Endodermal cell (in vitro differentiated cells): ENCODE results near the gene CAMK1. TPM values are rescaled to one million over a fixed set of nuclear protein-coding genes. Genes with fewer than 3 reads are reported as not detected.

Experiments
- DNase-seq: peaks from one replicate; pipeline ENCODE4 v3.0.0-alpha.2; 2017
- H3K27ac ChIP-seq: 2 replicates; pipeline ENCODE4 v1.5.1; 2013; ENCODE audit warnings: mild to moderate bottlenecking, low read depth, low read length, moderate library complexity
- H3K27me3 ChIP-seq: 2 replicates; pipeline ENCODE4 v1.6.1; 2013; ENCODE audit warnings: mild to moderate bottlenecking, low read length, moderate library complexity; ENCODE audit not compliant: insufficient read depth, control insufficient read depth, poor library complexity, severe bottlenecking
- H3K36me3 ChIP-seq: 2 replicates; pipeline ENCODE4 v1.7.0; 2013; ENCODE audit warnings: mild to moderate bottlenecking, low read length, moderate library complexity; ENCODE audit not compliant: control insufficient read depth, insufficient read depth
- H3K4me1 ChIP-seq: one replicate; pipeline ENCODE4 v1.7.0; 2013; ENCODE audit warnings: low read length; ENCODE audit not compliant: control insufficient read depth, insufficient read depth
- H3K4me3 ChIP-seq: 2 replicates; pipeline ENCODE4 v1.5.1; 2013; ENCODE audit warnings: mild to moderate bottlenecking, low read length, moderate library complexity
- H3K9ac ChIP-seq: 2 replicates; pipeline ENCODE4 v1.6.1; 2013; ENCODE audit warnings: mild to moderate bottlenecking, low read length, moderate library complexity; ENCODE audit not compliant: poor library complexity, severe bottlenecking; ENCODE audit errors: extremely low read depth
- H3K9me3 ChIP-seq: 2 replicates; pipeline ENCODE4 v1.6.1; 2013; ENCODE audit warnings: mild to moderate bottlenecking, low read length, moderate library complexity; ENCODE audit not compliant: control insufficient read depth
- H3K27ac Mint-ChIP-seq: 2 replicates; pipeline ENCODE4 v1.8.0; 2020; ENCODE audit warnings: mixed read lengths
- H3K27me3 Mint-ChIP-seq: 2 replicates; pipeline ENCODE4 v1.8.0; 2021; ENCODE audit warnings: mild to moderate bottlenecking, mixed read lengths; ENCODE audit not compliant: insufficient read depth
- H3K36me3 Mint-ChIP-seq: 2 replicates; pipeline ENCODE4 v1.8.0; 2020; ENCODE audit warnings: low read depth, mixed read lengths
- H3K4me1 Mint-ChIP-seq: 2 replicates; pipeline ENCODE4 v1.8.0; 2020; ENCODE audit warnings: mixed read lengths
- H3K4me3 Mint-ChIP-seq: 2 replicates; pipeline ENCODE4 v1.8.0; 2020; ENCODE audit warnings: mild to moderate bottlenecking, moderate library complexity, mixed read lengths
- H3K9me3 Mint-ChIP-seq: 2 replicates; pipeline ENCODE4 v1.8.0; 2020; ENCODE audit warnings: mild to moderate bottlenecking, mixed read lengths
- CTCF ChIP-seq: fragments of 200-600 bp; sonication (generic); conservative IDR thresholded peaks from 2 replicates; pipeline ENCODE4 v1.5.0; 2021; ENCODE audit warnings: antibody characterized with exemption, mild to moderate bottlenecking
- WGBS, 2 experiments: methylation state at CpG; one replicate each; pipeline versions ENCODE4 v1.1.5 to v1.1.7; 2013; ENCODE audit warnings: missing lambda C conversion rate in 2 of 2, mixed read lengths in 1 of 2; ENCODE audit not compliant: insufficient coverage in 1 of 2, insufficient read length in 1 of 2; 5-methylcytosine and 5-hydroxymethylcytosine counted together
- total RNA-seq, 2 donors: library from RNA; stranded (reverse); fragmentation: NEBNext Ultra II Directional in 1 of 2; extraction: Animal tissue kit (Norgen Biotek cat#: 25700) in 1 of 2; gene quantifications; 2 replicates in 1 of 2; 3 replicates in 1 of 2; pipeline ENCODE4 v1.2.1, GENCODE V29; 2021

Gene CAMK1
- total RNA-seq, 2 donors from 2014 or later = 10.1 to 13.3 TPM

- Histone ChIP-seq H3K27ac (no peak overlapping the region), H3K9ac (no peak overlapping the region), H3K27me3 (peaks cover 6% of the 10 kb centered on the region), H3K9me3 (no peaks in the 10 kb centered on the region), H3K36me3 (peaks cover 47% of the 10 kb centered on the region), H3K4me1 (peaks cover 3% of the 10 kb centered on the region), H3K4me3 (no peak overlapping the region)
- Mint-ChIP-seq H3K27ac (peak overlapping the region; percentile 50), H3K27me3 (peaks cover 17% of the 10 kb centered on the region), H3K4me1 (peaks cover 8% of the 10 kb centered on the region), H3K4me3 (no peak overlapping the region), H3K36me3 (peaks cover 40% of the 10 kb centered on the region), H3K9me3 (no peaks in the 10 kb centered on the region)
- 57 to 74% methylated on average over 4 to 7 of the region's 7 CpGs for WGBS, 2 experiments
- DNase-seq = peak; percentile 85
- peak; percentile 67 for TF ChIP-seq CTCF
Observed at GRCh38 chr3:9808345-9809037, 38.7 kb upstream of the CAMK1 start.

GRCh38 chr3:9807981-9808344, 38.2 kb upstream of the CAMK1 start:
- H3K9me3 ChIP-seq = no peaks in the 10 kb centered on the region
- Mint-ChIP-seq H3K4me1 (peaks cover 8% of the 10 kb centered on the region), H3K36me3 (peaks cover 42% of the 10 kb centered on the region), H3K27me3 (peaks cover 17% of the 10 kb centered on the region), H3K27ac (no peak overlapping the region), H3K4me3 (no peak overlapping the region), H3K9me3 (no peaks in the 10 kb centered on the region)
- no peak overlapping the region for H3K4me3 ChIP-seq
- H3K27me3 ChIP-seq = peaks cover 6% of the 10 kb centered on the region
- TF ChIP-seq CTCF = no peak
- DNase-seq = no peak
- no peak overlapping the region for H3K9ac ChIP-seq
- no peak overlapping the region for H3K27ac ChIP-seq
- H3K36me3 ChIP-seq = peaks cover 48% of the 10 kb centered on the region
- WGBS, 2 experiments = 98 to 100% methylated on average over 2 of the region's 2 CpGs
- H3K4me1 ChIP-seq = peaks cover 3% of the 10 kb centered on the region

GRCh38 chr3:9806688-9807589, 37.2 kb upstream of the CAMK1 start:
- 88 to 95% methylated on average over 6 to 7 of the region's 7 CpGs for WGBS, 2 experiments
- H3K9me3 Mint-ChIP-seq = no peaks in the 10 kb centered on the region
- no peak overlapping the region for H3K9ac ChIP-seq
- H3K27me3 ChIP-seq = peaks cover 6% of the 10 kb centered on the region
- DNase-seq = no peak
- H3K4me1 Mint-ChIP-seq = peaks cover 8% of the 10 kb centered on the region
- no peaks in the 10 kb centered on the region for H3K9me3 ChIP-seq
- H3K27ac ChIP-seq = peak overlapping the region; percentile 51
- no peak overlapping the region for H3K4me3 ChIP-seq
- H3K36me3 Mint-ChIP-seq = peaks cover 46% of the 10 kb centered on the region
- no peak overlapping the region for H3K4me3 Mint-ChIP-seq
- H3K4me1 ChIP-seq = peaks cover 3% of the 10 kb centered on the region
- TF ChIP-seq CTCF = no peak
- H3K27me3 Mint-ChIP-seq = peaks cover 17% of the 10 kb centered on the region
- no peak overlapping the region for H3K27ac Mint-ChIP-seq
- peaks cover 50% of the 10 kb centered on the region for H3K36me3 ChIP-seq
